NCI-H446 treated with DMSO at 0.1 percent for 48 hours (cell line): ENCODE measurements around the gene FANCD2.
"Not testable (repeated sequence)": the region's sequence is repeated elsewhere in the genome, so short reads cannot be mapped to it uniquely, and the experiment has no call there.

Experiments used
- DNase-seq: peaks from one replicate; lab custom pipeline; 2025; lab: John Stamatoyannopoulos, UW

FANCD2 gene

DNA sequence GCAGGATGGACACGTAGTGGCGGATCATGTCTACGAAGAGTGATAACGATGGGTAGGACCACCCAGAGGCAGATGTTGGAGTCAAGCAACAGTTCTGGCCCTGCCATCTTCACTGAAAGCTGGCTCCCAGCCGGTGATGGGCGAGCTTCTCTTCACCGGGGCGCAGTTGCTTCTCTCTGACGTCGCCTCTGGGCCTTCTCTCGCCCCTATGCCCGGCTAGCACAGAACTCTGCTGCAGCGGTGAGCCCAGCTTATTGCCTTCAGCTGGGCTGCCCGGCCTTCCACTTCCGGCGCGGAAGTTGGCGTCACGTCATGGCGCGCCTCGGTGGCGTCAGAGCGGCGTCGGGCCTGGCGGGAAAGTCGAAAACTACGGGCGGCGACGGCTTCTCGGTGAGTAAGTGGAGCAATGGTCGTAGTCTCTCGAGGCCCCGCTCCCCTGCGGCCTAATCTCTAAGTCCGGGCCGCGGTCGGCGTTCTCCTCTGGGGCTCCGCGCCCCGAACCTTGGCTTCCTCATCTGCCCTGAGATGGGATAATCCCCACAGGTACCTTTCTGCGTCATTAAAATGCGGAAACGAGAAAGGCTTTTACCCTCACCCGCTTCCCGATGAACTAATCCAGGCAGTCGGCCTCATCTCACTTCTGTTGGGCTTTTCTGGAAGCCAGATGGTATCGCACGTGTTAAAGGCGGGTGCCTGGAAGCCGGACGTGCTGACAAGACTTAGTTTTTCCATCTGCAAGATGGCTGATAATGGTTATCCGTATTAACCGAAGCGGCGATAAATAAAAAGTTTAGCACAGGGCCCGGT is at the start of gene FANCD2:
FANCD2 (plus strand) TSS at position 354 of the 807 bp plus-strand sequence. CDS start 2,221 bp downstream, outside the sequence.
- peak; percentile 36 for DNase-seq

DNA sequence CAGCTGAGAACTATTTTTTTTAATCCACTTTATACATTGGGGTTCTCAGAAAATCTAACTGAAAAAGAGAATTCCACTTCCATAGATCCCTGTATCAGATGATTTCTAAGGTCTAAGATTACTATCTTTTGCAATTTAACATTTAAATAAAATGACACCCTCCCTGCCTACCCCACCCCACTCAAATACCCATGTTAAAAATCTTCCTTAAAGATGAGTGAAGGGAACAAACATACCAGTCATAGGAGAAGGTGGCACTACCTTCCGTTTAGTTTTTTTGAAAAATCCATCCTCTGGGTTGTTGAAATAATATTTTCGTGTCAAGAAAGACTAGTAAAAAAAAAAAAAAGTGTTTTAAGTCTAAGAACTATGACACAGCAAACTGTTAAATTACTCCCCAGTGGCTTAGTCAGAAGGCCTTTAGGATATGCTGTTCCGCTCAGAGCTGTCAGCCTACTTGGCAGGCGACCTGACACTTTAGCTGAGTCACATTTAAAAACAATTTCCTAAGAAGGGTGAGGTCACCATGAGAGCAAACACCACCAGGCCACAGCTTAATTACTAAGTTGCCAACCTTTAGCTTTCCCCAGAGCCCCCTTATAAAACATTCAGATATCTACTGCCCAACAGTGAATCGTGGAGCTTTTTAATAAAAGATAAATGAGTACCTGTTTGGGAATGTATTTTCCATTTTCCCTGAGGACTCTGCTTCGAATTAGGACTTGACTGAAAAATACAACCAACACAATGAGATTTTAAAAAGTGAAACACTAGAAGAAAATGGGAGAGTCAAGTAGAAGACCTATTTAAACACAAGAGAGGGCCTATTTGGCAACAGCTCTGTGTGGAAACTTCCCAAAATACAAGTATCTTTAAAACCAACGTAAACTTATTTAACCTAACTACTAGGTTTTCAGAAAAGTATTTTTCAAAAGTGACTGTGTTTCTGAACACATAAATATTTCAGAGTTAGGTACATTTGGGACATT is 49.2 kb upstream of the FANCD2 start:
- peak; percentile 31 for DNase-seq

DNA sequence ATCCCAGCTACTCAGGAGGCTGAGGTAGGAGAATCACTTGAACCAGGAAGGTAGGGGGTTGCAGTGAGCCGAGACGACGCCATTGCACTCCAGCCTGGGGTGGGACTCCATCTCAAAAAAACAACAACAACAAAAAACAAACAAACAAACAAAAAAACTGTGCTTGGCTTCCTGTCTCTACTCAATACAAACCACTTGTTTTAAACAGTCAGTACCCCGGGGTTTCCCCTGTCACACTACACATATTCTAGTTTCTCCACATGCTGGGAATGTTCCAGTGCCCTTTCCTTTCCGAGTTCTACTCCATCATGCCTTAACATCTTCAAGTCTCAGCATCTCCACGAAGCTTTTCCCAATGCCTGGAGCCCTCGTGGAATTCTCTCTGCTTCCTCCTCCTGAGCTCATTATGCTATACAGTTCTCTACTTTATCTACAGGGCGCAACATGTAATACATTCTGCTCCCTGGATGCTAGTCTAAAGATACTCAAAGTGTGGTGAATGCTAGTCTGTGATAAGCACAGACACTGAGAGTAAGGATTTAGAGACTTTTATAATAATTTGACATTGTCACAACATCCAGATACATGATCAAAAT is 47.4 kb upstream of the FANCD2 start:
- no peak for DNase-seq

DNA sequence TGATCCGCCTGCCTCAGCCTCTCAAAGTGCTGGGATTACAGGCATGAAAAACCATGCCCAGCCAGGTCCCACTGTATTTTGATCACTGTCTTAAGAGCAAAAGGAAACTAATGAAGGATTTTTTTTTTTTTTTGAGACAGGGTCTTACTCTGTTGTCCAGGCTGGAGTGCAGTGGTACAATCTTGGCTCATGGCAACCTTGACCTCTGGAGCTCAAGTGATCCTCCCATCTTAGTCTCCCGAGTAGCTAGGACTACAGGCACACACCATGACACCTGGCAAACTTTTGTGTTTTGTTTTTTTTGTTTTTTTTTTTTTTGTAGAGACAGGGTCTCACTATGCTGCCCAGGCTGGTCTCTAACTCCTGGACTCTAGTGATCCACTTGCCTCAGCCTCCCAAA is 46.0 kb upstream of the FANCD2 start:
- DNase-seq, result no peak

GRCh38 chr3:9986230-9986725 is 40.0 kb upstream of the FANCD2 start:
- DNase-seq, result no peak

- DNase-seq, result no peak
Observed at GRCh38 chr3:9994086-9994844, 32.0 kb upstream of the FANCD2 start.

DNA sequence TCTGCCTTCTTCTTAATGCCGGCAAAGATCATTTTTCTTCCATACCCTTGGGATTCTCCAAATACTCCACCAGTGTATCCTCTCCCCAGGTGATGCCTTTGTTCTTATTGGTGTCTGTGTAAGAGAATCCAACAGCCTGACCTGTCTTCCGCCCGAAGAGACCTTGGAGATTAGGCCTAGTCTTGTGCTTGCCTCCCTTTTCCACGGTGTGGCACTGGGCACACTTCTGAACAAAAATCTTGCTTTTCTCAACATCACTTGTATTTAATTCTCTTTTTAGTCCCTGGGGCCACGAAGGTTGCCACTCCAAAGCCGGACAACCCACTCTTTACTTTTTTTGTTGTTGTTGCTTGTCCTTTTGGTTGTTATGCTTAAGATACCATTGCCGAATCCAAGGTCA is 25.6 kb upstream of the FANCD2 start:
- no peak for DNase-seq

DNA sequence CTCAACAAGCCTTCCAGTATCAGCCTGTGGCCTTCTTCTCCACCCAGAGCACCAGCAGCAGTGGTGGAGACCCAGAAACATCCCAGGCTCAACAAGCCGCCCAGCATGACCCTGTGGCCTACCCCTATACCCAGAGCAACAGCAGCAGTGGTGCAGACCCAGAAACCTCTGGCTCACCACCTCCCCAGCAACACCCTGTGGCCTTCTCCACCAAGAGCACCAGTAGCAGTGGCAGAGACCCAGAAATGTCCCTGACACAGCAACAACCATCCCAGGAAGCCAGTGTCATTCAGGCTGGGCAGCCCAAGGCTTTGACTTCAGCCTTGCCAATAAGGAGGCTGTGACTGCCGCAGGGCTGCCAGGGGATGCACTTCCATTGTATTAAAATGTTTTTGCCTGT is 23.3 kb upstream of the FANCD2 start:
- DNase-seq, result no peak

- no peak for DNase-seq
Observed at GRCh38 chr3:10004506-10004905, 21.7 kb upstream of the FANCD2 start.

GRCh38 chr3:10004960-10005564 is 21.2 kb upstream of the FANCD2 start:
- no peak for DNase-seq

- no peak for DNase-seq
Observed at GRCh38 chr3:10006048-10006761, 20.0 kb upstream of the FANCD2 start.

DNA sequence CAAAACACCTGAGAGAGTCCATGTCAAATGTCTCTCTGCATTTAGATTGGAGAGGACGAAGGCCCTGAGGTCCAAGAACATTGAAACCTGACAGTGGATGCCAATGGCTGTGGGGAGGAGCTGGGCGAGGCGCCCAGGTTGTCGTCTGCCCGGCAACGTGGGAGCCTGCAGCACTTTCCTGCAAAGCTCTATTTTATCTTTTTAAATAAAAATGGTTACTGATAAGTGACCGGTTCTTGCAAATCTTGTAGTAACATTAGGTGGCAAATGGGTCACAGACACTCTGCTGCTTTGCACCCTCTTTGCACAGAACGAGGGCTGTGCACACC is 19.5 kb upstream of the FANCD2 start:
- DNase-seq, result no peak

DNA sequence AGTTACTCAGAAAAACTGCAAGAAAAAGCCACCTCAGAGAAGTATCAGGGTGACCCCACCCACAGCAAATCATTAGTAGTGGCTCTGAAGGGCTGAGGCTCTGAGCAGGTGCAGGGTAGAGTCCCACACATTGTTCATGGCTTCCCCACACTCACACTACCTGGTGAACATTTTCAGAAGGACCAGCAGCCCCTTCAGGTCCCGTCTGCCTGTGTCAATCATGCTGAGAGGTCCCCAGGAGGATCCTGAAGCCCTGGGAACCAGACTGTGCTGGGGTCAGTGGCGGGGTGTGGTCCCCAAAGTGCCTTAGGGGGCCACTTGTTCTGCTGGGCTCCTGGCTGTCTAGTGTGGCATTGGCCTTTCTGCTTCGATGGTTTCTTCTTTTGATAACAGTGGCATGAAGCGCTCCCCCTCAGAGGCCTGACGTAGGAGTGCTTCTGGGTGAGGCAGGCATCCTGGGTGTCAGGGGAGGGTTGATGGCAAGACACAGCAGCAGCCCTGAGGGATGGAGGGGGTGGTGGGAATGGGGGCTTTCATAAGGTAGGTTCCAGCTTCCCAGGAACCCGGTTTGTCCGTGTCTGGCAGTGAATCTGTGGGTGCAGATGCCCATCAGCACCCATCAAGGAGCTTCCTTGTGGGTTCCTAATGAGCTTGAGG is 19.0 kb upstream of the FANCD2 start:
- DNase-seq, result no peak

GRCh38 chr3:10008216-10008587 is 18.0 kb upstream of the FANCD2 start:
- DNase-seq, result not testable (repeated sequence)

DNA sequence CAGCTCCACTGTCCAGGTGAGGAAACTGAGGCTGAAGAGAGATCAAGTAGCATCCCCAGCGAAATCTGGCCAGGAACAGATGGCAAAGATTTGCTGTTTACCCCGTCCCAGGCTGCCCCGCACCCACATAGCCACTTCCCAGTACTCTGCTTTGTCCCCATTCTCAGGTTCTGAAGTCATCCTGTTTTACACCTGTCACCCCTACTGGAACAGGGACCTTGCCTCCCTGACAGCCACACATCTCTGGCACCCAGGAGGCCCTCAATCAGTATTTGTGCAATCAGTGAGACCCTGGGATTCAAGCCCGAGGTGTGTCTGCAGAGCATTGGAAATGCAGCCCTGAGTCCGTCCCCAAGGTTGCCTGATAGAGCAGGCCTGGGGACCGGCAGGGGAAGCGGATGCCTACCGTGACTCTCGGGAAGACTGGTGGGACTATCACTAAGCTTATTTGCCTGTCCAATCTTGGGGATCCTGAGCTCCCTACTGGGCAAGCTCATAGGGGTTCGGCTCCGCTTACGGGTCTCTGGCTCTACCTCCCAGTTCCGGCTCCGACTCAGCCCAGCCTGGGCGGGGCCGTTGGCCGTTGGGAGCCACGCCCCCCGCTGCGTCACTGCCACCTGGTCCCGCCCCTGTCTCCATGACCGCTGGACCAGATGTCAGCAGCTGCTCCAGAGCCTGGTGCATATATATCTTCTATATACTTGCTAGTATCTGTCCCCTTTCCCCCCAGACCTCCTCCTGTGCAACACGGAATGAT is 17.5 kb upstream of the FANCD2 start:
- no peak for DNase-seq

DNA sequence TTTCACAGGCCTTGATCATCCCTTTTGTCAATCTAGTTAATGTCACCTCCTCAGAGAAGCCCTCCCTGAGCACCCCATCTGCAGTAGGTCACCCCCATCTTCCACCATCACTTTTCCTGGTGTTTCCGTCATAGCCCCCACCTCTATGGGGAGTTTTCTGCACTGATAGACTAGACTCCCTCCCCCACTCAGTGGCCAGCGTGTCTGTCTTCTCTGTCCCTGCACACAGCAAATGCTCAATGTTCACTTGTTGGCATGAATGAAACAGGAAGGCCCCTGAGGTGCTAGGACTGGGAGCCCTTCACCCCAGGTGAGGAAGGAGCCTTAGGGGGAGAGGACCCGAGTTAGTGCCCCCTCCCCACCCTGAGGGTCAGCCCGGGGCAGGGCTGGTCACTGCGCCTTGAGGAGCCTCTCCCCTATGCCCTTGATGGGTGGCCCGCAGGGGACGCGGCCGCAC is 15.8 kb upstream of the FANCD2 start:
- DNase-seq, result no peak

DNA sequence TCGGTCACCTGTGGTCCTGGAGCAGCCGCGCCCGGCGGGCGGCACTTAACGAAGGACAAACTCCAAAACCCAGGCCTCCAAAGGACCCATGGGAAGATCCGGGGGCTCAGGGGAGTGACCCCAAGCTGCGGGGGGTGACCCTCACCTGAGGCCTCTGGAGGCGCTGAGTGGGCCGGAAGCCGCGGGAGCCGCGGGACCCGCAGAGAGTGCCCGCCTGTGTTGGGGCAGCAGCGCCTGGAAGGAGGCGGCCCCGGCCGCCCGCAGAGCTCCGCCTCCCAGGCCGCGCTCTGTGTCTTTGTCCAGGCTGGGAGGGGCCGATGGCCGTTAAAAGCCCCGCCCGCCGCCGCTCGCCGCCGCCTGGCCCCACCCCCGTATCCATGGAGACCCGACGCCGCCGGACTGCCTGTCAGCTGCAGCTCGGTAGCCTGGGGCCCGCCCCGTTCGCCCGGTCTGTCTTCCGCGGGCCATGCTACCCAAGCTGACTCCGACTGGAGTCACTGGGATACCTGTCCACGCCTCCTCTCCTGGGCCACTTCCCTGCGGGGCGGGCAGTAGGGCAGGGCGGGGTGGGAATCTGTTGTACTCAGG is 15.3 kb upstream of the FANCD2 start:
- peak; percentile 55 for DNase-seq

- no peak for DNase-seq
Observed at GRCh38 chr3:10011631-10012030, 14.6 kb upstream of the FANCD2 start.

DNA sequence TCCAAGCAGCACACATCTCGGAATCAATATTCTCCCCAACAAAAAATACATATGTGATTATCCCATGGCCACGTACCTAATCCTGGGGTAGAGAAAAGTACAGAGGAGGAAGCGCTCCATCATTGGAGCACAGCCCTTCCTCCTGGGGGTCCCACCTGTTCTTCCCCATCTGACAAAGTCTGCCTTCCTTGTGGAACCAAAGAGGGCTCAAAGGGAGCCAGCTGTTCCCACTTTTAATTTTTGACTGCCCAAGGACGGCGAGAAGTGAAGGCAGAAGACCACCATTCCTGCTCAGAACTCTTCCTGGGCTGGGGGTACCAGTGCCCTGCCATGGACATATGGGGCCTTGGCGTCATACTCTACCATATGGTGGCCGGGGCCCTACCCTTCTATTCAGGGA is 14.1 kb upstream of the FANCD2 start:
- DNase-seq, result no peak
